HG03064 (cell line): Measurements from ENCODE around the gene SMIM10L2A.
A peak's percentile ranks its signal among the peaks of the same experiment; 100 is the strongest.
"Not testable (repeated sequence)": the region's sequence is repeated elsewhere in the genome, so short reads cannot be mapped to it uniquely, and the experiment has no call there.

Experiments
- ATAC-seq: cut with Tn5 transposase; IDR thresholded peaks from one replicate; pipeline ENCODE4 v1.9.1; 2021; ENCODE audit warnings: low read depth; ENCODE audit not compliant: unreplicated experiment

Gene SMIM10L2A

GRCh38 chrX:135421537-135421931 is 210 bp upstream of the SMIM10L2A start:
- peak; percentile 80 for ATAC-seq

DNA sequence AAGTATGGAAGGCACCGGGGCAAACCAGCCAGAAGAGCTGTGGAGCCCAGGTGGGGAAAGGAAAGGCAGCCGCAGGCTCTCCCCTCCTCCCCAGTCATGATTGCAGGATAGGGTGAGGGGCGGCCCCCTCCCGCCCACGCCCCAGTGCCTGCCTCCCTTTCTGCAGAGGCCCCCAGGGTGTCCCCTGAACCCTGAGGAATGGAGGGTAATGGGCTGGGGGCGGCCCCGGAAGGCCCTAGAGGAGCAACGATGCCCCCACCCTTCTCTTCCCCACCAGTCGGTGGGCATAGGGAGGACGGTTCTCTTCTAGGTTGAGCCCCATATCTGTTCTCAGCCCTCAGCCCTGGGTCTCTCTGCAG is 1.0 kb downstream of the SMIM10L2A start:
- not testable (repeated sequence) for ATAC-seq

GRCh38 chrX:135423173-135423864 is 1.6 kb downstream of the SMIM10L2A start:
- not testable (repeated sequence) for ATAC-seq

- no peak for ATAC-seq
Measured at GRCh38 chrX:135424469-135424868, 2.7 kb downstream of the SMIM10L2A start.

- no peak for ATAC-seq
Measured at GRCh38 chrX:135425026-135425965, 3.6 kb downstream of the SMIM10L2A start.

DNA sequence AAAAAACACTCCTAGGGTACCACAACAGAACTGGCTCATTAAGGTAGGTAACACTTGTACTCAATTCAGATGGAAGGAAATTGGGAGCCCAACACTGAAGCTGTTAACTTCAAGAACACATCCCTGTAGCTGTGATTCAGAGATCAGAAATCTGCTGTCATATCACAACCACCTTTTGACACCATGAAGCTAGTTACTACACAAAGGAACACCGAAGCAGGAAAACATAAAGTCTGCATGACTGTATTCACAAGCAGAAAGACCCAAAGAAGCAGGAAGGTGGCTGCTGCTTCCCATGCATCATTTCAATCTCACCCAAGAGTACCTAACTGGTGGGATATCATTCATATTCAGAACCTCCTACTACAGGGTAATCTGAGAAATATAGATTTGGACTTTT is 7.7 kb downstream of the SMIM10L2A start:
- ATAC-seq: no peak

- ATAC-seq: no peak
Measured at GRCh38 chrX:135431886-135432285, 10.1 kb downstream of the SMIM10L2A start.

- no peak for ATAC-seq
Measured at GRCh38 chrX:135432453-135432852, 10.7 kb downstream of the SMIM10L2A start.

DNA sequence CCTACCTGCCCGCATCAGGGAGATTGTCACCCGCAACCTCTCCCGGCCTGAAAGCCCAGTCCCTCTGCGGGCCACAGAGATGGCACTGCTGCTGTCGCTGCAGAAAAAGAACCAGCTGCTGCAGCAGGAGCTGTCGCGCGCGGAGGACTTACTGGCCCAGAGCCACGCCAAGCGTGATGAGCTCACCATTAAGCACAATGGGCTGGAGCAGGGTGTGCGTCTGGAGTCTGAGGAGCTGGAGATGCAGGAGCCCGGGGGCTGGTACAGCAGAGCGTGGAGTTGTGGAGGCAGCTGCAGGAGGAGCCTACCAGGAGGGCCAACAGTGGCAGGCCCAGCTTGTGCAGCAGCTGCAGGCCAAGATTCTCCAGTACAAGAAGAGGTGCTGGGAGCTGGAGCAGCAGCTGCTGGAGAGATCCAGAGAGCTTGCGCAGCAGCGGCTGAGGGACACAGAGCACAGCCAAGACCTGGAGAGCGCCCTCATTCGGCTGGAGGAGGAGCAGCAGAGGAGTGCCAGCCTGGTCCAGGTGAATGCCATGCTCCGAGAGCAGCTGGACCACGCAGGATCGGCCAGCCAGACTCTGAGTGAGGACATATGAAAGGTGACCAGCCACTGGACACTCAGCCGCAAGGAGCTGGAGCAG is 11.3 kb downstream of the SMIM10L2A start:
- ATAC-seq: no peak

- ATAC-seq: no peak
Measured at GRCh38 chrX:135433531-135434257, 11.9 kb downstream of the SMIM10L2A start.

DNA sequence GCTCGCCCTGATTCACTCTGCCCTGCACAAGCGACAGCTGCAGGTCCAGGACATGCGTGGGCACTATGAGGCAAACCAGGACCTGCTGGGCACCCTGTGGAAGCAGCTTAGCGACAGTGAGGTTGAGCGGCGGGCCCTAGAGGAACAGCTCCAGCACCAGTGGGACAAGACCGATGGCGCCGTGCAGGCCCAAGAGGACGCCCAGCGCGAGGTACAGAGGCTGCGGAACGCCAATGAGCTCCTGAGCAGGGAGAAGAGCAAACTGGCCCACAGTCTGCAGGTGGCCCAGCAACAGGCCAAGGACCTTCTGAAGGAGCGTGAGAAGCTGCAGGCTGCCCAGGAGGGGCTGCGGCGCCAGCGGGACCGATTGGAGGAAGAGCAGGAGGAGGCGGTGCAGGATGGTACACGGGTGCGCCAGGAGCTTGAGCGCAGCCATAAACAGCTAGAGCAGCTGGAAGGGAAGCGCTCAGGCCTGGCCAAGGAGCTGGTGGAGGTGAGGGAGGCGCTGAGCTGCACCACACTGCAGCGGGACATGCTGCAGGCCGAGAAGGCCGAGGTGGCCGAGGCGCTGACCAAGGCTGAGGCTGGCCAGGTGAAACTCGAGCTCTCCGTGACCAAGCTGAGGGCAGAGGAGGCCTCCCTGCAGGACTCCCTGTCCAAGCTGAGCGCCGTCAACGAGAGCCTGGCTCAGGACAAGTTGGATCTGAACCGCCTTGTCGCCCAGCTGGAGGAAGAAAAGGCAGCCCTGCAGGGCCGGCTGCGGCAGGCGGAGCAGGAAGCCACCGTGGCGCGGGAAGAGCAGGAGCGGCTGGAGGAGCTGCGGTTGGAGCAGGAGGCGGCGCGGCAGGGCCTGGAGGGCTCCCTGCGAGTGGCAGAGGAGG is 12.8 kb downstream of the SMIM10L2A start:
- no peak for ATAC-seq

DNA sequence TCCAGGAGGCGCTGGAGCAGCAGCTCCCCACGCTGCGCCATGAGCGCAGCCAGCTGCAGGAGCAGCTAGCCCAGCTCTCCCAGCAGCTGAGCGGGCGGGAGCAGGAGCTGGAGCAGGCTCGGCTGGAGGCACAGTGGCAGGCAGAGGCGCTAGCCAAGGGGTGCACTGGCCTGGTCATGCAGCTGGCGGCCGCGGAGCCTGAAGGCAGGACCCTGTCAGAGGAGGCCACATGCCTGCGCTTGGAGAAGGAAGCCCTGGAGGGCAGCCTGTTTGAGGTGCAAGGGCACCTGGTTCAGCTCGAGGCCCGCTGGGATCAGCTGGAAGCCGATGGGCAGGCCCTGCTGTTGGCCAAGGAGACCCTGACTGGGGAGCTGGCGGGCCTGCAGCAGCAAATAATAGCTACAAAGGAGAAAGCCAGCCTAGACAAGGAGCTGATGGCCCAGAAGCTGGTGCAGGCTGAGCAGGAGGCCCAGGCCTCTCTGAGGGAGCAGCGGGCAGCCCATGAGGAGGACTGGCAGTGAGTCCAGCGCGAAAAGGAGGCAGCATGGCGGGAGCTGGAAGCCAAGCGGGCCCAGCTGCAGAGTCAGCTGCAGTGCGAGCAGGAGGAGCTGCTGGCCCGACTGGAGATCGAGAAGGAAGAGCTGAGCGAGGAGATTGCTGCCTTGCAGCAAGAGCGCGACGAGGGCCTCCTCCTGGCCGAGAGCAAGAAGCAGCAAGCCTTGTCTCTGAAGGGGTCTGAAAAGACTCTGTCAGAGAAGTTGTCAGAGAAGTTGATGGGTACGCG is 13.6 kb downstream of the SMIM10L2A start:
- no peak for ATAC-seq

DNA sequence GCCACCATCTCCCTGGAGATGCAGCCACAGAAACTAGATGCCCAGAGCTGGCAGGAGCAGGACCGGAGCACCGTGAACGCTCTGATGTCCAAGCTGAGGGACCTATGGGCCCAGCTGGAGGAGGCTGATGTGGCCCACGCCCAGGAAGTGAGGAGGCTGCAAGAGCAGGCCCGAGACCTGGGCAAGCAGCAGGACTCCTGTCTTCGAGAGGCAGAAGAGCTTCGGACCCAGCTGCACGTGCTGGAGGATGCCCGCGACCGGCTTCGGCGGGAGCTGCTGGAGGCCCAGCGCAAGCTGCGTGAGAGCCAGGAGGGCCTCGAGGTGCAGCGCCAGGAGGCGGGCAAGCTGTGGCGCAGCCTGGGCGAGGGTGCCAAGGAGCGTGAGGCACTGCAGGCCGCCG is 14.2 kb downstream of the SMIM10L2A start:
- ATAC-seq: no peak

- no peak for ATAC-seq
Measured at GRCh38 chrX:135436456-135436855, 14.7 kb downstream of the SMIM10L2A start.

DNA sequence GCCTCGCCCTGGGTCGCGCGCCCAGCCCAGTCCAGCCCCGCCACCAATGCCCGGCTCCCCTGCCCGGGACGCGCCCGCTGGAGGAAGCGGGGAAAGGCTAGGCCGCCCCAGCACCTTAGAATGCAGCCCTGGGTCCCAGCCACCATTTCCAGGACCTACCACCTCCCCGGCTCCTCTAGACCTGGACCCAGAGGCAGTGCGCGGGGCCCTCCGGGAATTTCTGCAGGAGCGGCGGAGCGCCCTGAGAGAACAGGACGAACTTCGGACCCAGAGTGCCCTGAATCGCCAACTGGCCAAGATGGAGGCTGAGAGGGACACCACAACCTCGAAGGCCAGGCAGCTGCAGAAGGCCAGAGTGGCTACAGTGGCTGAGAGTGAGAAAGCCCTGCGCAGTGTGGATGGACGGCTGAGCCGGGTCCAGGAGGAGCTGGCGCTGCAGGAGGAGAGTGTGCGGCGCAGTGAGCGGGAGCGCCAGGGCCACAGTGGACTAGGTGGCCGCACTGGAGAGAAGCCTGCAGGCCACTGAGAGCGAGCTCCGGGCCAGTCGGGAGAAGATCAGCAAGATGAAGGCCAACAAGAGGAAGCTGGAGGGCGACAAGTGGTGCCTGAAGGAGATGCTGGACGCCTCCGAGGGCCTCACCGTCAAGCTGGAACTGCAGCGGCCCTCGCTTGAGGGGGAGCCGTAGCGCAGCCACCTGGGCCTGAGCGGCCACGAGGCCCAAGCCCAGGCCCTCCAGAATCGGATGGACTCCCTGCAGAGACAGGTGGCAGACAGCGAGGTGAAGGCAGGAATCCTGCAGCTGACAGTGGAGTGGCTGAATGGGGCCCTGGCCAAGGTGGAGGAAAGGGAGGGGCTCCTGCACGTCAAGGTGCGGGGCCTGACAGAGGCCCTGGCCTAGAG is 15.5 kb downstream of the SMIM10L2A start:
- ATAC-seq: no peak

- ATAC-seq: no peak
Measured at GRCh38 chrX:135437867-135438733, 16.4 kb downstream of the SMIM10L2A start.

GRCh38 chrX:135438734-135439043 is 16.9 kb downstream of the SMIM10L2A start:
- no peak for ATAC-seq
